GM21825 (cell line): Measurements from ENCODE around the gene YPEL2.
"Not testable (repeated sequence)": the region's sequence is repeated elsewhere in the genome, so short reads cannot be mapped to it uniquely, and the experiment has no call there.

ENCODE experiments used
- ATAC-seq: cut with Tn5 transposase; IDR thresholded peaks from one replicate; pipeline ENCODE4 v1.9.1; 2021; ENCODE audit warnings: mild to moderate bottlenecking, moderate library complexity; ENCODE audit not compliant: unreplicated experiment

Gene YPEL2

DNA sequence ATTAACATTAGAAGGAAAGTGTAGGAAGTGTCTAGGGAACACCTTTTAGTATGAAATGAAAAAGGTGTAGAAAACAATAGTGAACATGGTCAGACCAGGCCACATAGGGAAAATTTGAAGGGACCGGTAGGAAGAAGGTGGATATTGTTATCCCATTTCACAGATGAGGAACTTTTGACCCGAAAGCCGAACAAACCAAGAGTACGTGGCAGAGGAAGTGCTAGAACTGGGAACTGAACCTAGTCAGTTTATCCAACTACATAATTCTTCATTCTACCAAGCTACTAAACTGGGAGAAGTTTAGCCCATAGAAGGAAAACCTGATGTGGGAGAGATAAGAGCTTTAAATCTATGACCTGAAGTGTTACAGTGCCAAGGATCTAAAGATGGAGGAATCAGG, 43.2 kb downstream of the YPEL2 start:
- no peak for ATAC-seq

DNA sequence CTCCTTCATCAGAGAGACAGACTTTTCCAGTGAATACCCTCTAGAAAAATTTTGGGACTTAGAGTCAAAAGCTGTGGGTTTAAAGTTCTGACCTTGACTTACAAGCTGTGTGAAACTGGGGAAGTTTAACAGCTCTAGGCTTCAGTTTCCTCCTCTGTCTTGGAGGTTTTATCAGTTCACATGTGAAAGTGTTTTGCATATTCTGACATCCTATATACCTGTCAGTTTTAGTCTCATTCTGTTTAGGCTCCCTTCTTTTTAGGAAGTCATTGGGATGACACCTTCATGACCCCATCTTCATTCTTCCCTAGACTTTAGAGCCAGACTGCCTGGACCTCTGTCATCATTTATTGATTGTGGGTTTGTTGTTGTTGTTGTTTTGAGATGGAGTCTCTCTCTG, 44.4 kb downstream of the YPEL2 start:
- ATAC-seq = peak; percentile 52

DNA sequence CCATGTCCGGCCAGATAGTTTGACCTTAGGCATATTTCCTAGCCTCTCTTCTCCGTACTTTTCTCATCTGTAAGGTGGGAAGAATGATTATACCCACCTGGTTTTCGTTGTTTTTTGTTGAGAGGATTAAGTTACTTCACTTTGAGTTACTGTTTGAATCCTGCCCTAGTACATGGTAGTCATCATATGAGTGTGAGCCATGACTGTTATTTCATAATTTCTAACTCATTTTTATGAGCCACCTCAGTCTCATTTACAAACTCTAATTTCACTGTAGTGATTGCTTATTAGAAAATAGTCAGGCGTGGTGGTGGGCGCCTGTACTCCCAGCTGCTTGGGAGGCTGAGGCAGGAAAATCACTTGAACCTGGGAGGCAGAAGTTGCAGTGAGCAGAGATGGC, 45.1 kb downstream of the YPEL2 start:
- ATAC-seq = no peak

DNA sequence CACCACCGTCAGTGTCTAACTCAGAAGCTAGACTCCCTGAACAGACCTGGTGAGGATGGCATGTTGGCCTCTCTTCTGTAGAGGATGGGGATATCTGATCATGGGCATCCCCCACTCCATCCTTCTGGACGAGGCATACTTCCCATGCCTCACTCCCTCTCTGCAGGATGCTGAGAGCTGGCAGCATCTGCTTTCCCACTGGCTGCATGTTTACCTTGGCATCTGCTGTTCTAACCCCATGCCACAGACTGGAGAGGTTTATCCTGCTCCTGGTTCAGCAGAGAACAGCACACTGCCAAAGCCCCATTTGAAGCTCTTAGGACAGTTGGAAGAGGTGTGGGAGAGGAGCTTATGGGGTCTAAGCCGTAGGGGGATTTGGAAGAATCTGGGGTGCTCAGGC, 46.0 kb downstream of the YPEL2 start:
- ATAC-seq = no peak

DNA sequence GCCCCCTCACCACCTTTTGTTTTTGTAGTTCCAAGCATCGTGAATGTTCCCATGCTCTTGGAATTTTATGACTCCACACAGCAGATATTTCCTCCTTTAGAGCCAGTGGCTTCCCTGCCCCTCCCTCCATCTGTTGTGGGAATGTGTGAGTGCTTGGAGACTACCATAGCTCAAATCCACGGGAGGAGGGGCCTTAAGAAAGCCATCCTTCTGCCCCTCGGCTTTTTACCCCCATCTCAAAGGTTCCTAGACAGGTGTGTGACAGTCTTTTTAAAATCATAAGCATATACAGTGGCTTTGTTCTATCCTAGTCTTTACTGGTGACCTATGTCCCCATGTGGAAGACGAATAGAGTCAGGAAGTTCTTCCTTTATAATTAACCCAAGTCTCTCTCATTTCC, 47.2 kb downstream of the YPEL2 start:
- ATAC-seq = no peak

DNA sequence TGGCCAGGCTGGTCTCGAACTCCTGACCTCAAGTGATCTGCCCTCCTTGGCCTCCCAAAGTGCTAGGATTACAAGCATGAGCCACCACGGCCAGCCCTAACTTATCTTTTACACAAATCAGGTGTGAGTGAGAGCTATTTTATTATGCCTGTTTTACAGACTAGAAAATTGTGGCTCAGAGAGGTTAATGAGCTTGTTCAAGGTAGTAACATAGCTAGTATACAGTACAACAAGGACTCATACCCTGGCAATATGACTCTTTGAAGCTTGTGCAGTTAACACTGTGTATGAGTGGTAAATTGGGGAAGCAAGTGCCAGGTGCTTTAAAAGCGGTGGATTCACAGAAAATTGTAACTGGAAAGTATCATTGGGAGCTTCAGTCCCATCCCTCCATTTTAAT, 49.0 kb downstream of the YPEL2 start:
- no peak for ATAC-seq

DNA sequence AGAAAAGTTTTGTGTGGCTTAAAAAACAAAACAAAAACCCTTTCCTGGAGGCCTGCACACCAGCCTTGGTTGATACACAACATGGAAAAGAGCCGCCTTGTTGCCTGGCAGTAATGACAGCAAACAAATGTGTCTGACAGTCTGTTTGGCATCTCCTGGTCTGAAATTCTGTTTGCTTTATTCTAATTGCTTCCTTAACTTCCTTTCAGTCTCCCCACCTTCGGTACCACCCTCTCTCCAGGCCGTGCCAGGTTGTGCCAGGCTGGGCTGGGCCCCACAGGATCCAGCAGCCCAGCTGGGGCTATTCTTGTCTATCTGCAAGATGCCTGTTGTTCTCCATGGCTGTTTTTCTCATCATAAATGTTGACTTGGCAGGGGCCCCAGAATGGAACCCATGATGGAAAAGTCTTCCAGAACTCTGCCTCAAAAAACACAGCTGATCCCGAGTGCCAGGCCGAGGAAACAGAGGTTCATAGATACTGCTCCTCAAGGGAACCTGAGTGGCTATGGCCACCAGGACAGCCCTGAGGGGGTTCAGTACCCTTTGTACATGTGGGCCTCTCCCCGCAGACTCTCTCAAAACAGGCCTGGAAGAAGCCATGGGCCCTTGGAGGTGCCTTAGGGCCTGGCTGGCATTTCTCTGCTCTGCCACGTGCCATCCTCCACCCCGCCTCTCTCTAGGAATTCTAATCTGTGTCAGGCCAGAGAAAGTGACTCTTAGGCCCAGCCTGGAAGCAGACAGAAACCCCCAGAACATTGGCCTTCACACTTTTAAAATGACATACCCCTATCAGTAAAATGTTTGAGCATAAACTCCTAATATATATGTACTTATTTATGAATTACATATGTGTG, 50.5 kb downstream of the YPEL2 start:
- no peak for ATAC-seq

DNA sequence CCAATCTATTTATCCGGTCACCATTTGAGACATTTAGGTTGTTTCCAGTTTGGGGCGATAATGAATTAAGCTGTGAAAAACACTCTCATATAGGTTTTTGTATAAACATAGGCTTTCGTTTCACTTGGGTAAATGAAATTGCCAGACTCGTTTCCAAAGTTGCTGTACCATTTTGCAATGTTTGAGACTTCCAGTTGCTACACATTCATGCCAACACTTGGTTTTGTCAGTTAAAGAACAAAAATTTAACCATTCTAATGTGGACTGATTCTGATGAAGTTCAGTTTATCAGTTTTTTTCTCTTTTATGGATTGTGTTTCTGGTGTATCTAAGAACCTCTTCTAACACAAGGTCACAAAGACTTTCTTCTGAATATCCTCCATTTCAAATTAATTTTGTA, 52.4 kb downstream of the YPEL2 start:
- ATAC-seq = no peak

DNA sequence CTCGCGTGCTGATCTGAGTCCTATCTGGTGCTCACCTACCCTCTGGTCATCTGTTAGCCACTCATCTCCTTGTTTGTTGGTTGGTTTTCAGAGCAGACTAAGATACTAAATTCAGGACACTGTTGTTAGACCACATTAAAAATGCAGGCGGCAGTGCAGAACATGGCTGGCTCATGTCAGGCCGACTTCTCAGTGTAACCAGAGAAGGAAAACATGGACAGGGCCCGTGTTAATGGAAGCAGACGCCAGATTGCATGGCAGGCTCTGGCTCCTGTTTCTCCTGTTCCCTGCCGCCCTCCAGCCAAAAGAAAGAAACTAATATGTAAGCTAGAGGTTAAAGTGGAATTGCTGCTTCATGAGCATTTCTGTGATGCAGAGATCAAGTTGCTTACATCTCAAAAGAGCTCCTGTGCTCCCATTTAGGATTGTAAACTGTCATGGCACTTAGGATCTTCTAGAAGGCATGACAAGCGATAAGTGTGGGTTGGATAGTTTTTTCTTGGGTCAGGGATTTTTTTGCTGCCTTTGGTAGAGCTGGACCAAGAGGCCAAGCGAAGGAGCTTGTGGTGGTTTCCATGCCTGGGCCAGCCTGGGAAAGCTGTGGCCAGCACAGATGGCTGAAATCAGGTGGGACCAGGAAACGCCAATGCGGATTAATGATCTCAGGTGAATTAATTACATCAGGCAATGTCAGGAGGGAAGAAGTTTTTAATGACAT, 56.1 kb downstream of the YPEL2 start:
- ATAC-seq = no peak

DNA sequence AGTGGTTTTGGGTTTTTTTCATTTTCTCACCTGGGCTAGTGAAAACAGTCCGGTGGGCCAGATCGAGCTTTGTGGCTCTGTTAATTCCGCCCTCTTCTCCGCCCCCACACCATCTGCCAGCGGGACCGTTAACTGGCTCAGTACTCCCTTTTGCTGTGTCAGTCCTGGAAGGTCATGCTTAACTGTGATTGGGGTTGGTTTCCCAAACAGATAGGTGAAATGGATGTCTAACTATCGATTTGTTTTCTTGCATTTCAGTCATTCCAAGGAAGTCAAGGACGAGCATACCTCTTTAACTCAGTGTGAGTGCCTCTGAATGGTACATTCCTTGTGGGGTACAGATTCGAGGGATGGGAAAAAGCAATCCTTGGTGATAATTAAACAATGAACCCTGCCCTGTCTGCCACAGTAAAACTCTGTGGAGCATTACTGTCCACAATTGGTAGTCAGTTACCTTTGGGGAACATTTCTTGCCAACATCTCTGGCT, 56.7 kb downstream of the YPEL2 start:
- no peak for ATAC-seq

DNA sequence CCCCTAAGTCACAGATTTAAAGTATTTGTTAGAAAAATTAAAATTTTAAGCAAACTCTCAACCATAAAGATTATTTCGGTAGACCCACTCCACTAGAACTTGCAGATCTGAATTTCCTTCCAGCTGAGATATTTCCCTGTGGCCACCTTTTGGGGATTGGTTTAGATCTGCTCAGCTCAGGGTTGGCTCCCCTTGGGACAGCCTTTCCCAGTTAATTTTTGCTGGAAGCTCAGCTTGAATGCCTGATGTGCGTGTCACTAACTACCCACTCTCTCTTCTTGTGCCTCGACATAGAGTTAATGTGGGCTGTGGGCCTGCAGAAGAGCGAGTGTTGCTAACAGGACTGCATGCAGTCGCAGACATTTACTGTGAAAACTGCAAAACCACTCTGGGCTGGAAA, 57.6 kb downstream of the YPEL2 start:
- no peak for ATAC-seq

DNA sequence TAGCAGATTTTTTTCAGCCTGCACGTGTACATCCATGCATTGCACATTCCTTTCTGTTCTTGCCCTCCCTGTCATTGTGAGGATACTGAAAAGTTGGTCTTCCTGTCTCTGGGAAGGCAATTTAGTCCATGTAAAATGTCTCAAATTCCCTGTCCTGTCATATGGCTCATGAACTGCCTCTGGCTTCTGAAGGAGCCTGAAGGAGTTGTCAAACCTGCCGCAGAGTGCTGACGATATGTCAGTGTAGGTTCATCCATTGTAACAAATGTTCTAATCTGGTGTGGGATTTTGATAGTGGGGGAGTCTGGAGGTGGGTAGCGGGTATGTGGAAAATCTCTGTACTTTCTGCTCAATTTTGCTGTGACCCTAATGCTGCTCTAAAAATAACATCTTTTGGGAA, 59.6 kb downstream of the YPEL2 start:
- no peak for ATAC-seq

DNA sequence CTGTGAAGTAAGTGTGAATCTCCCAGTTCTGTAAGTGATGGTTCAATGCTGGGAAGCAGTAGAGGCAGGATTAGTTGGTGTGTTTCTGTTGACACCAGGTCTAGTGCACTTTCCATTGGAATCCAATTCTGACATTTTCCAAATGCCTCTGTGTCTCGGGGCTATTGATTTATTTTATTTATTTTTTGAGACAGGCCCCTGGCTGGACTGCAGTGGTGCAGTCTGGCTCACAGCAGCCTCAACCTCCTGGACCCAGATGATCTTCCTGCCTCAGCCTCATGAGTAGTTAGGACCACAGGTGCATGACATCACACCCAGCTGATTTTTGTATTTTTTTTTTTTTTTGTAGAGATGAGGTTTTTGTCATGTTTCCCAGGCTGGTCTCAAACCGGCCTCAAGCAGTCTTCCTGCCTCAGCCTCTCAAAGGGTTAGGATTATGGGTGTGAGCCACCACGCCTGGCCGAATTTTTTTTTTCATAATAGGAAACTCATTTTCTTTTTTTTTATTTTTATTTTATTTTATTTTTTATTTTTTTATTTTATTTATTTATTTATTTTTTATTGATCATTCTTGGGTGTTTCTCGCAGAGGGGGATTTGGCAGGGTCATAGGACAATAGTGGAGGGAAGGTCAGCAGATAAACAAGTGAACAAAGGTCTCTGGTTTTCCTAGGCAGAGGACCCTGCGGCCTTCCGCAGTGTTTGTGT, 61.7 kb downstream of the YPEL2 start:
- ATAC-seq = no peak

DNA sequence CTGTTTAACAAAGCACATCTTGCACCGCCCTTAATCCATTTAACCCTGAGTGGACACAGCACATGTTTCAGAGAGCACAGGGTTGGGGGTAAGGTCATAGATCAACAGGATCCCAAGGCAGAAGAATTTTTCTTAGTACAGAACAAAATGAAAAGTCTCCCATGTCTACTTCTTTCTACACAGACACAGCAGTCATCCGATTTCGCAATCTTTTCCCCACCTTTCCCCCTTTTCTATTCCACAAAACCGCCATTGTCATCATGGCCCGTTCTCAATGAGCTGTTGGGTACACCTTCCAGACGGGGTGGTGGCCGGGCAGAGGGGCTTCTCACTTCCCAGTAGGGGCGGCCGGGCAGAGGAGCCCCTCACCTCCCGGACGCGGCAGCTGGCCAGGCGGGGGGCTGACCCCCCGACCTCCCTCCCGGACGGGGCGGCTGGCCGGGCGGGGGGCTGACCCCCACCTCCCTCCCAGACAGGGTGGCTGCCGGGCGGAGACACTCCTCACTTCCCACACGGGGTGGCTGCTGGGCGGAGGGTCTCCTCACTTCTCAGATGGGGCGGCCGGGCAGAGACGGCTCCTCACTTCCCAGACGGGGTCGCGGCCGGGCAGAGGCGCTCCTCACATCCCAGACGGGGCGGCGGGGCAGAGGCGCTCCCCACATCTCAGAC, 62.4 kb downstream of the YPEL2 start:
- not testable (repeated sequence) for ATAC-seq

DNA sequence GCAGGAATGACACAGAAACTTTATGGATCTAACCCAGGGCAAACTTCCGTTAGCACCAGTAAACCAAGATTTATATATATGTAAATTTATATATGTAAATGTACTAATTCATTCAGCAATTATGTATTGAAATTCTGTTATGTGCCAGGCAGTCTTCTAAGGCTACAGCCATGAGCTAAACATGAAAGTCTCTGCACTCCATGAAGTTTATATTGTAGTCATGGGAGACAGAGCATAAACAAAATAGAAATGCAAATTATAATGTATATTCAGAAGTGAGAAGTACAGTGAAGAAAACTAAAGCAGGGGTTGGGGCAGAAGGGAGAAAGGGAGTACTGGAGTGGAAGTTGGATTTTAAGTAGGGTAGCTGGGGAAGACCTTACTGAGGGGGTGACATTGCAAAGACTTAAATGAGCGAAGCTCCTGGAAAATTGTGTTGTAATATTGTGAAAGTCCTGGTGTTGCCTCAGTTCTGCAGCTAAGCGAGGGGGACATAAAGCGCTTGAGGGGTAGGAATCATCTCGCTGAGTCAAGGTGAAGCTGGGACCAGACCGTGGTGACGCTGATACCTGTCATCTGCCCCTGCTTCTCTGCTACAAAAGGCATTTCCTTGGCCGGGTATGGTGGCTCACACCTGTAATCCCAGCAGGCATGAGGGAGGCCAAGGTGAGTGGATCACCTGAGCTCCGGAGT, 64.8 kb downstream of the YPEL2 start:
- ATAC-seq = no peak

DNA sequence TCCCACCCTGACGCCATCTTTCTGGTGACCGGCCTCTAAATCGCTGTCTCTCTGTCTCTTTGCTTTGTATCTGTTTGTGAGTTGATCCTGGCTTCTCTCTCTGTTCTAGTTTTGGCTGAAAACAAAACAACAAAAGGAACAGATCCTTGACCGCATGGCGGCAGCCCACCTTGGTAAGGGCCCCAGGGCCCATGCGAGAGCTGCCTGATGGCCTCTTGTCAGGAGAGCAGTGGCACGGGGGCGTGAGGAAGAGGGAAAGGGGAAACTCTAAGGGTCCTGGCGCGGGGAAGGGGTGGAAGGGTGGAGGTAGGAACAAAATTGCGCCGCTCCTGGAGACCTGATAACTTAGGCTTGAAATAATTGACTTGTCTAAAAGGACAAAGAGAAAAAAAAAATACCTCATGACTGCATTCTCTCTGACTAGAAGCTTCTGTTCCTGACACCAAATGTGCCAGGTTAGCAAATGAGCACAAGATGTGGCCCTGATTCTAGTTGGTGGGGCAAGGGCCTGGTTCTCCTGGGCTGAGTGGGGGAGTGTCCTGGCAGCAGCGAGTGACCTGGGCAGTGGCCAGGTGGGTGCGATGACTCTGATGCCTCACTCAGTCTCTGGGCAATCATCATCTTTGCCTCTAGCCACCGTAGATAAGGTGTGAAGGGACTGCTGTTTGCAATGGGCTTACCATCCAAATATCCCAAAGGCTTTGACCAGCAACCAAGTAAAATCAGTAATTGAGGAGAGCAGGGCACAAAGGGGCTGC, 66.0 kb downstream of the YPEL2 start:
- ATAC-seq = no peak

DNA sequence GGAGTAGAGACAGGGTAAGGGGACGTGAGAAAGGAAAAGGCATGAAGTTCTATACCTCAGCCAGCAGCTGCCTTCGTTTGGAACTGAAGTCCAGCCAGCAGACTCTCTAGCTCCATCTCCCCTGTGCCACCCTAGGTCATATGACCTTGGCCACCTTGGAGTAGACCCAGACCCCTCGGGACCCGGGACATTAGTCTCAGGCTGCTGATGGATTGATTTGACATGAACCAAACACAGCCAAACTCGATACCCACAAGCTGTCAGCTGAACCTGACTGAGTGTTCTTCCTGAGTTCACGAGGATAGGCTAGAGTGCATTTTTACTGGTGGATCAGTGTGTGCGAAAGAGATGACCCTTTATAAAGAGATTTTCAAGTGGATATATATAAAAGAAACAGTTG, 68.5 kb downstream of the YPEL2 start:
- no peak for ATAC-seq

DNA sequence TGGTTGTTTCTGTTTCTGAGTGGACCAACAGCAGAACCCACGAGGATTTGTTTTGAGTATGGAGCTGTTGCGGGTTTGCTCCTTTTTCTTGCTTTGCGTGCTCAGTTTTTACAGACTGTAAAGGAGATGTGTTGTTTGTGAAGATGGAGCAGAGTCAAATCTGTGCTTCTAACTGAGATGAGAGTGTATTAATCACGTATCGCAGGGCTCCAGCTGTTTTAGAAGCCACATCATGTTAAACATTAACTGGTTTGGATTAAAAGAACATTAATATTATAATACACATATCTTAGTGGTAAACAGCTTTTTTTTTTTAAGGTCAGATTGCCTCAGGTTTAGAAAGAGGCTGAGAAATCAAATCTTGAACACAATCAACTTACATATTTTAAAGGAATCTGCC, 69.4 kb downstream of the YPEL2 start:
- ATAC-seq = no peak

DNA sequence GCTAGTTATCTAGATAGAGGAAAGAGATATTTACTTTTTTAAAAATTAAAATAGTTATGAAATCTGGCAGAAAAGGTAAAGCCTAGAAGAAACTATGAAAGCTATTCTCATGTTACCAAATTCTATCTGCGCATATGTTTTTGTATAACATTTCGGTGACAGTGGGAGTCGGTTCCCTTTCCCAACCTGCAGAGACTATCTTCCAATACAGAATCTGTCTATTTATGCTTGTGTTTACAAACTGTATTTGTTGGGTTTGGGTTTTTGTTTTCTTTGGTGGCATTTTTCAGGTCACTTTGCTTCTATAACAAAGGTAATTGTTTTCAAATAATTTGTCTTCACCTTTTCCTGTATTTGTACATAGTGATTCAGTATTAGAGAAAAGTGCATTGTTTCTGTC, 69.8 kb downstream of the YPEL2 start:
- ATAC-seq = no peak

DNA sequence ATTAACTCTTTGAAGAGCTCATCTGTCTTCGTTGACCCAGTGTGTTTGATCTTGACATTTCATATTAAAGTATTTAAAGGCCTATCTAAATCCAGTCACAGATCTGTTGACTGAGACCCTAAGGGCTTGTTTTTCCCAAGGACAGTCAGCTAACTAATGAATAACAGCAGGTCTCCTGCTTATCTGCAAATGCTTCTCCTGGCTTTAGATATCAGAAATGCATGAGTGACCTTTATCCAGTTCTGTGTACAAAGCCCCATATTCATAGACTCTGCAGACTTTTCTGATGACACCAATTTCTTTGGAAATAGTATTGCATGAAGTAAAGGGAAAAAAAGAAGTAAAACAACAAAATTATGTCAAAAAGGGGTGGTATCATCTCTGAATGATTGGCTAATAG, 70.3 kb downstream of the YPEL2 start:
- ATAC-seq = no peak
